ENCODE measurements around the gene HEATR5B.

Gene HEATR5B

GRCh38 chr2:37080266-37080665 is 3.9 kb downstream of the HEATR5B start:
- peaks cover 21 to 23% of the 10 kb centered on the region in 2 donors for H3K36me3 ChIP-seq (ENCODE audit: control insufficient read depth in 1 of 2, insufficient read depth in 2 of 2, low read length in 2 of 2)
- H3K27ac ChIP-seq (ENCODE audit: low read depth, low read length), result no peak overlapping the region

GRCh38 chr2:37070931-37071330 is 13.2 kb downstream of the HEATR5B start:
- Histone ChIP-seq H3K27me3 (ENCODE audit: control insufficient read depth in 1 of 2, insufficient read depth in 2 of 2, low read length in 2 of 2) (no peaks in the 10 kb centered on the region), H3K4me3 (ENCODE audit: low read depth in 1 of 2, low read length in 2 of 2) (no peak overlapping the region), H3K27ac (ENCODE audit: low read depth, low read length) (no peak overlapping the region), H3K36me3 (ENCODE audit: control insufficient read depth in 1 of 2, insufficient read depth in 2 of 2, low read length in 2 of 2) (peaks cover 17 to 64% of the 10 kb centered on the region in 2 donors), H3K9me3 (ENCODE audit: control insufficient read depth in 1 of 2, low read length in 2 of 2) (no peaks in the 10 kb centered on the region), H3K4me1 (ENCODE audit: control insufficient read depth in 1 of 2, insufficient read depth in 2 of 2, low read length in 2 of 2) (no peaks in the 10 kb centered on the region), H3K9ac (ENCODE audit: low read depth in 1 of 2, low read length in 2 of 2) (no peak overlapping the region)

More at GRCh38 chr2:37080266-37080665, 3.9 kb downstream of the HEATR5B start:
- Histone ChIP-seq H3K4me1 (ENCODE audit: control insufficient read depth in 1 of 2, insufficient read depth in 2 of 2, low read length in 2 of 2) (peaks cover 23 to 34% of the 10 kb centered on the region in 2 donors), H3K4me3 (ENCODE audit: low read depth in 1 of 2, low read length in 2 of 2) (no peak overlapping the region), H3K9ac (ENCODE audit: low read depth in 1 of 2, low read length in 2 of 2) (no peak overlapping the region), H3K27me3 (ENCODE audit: control insufficient read depth in 1 of 2, insufficient read depth in 2 of 2, low read length in 2 of 2) (no peaks in the 10 kb centered on the region), H3K9me3 (ENCODE audit: control insufficient read depth in 1 of 2, low read length in 2 of 2) (no peaks in the 10 kb centered on the region)

GRCh38 chr2:37068686-37069085 is 15.5 kb downstream of the HEATR5B start:
- Histone ChIP-seq H3K27ac (ENCODE audit: low read depth, low read length) (no peak overlapping the region), H3K4me1 (ENCODE audit: control insufficient read depth in 1 of 2, insufficient read depth in 2 of 2, low read length in 2 of 2) (no peaks in the 10 kb centered on the region), H3K27me3 (ENCODE audit: control insufficient read depth in 1 of 2, insufficient read depth in 2 of 2, low read length in 2 of 2) (no peaks in the 10 kb centered on the region), H3K9ac (ENCODE audit: low read depth in 1 of 2, low read length in 2 of 2) (no peak overlapping the region), H3K36me3 (ENCODE audit: control insufficient read depth in 1 of 2, insufficient read depth in 2 of 2, low read length in 2 of 2) (peaks cover 15 to 73% of the 10 kb centered on the region in 2 donors), H3K4me3 (ENCODE audit: low read depth in 1 of 2, low read length in 2 of 2) (no peak overlapping the region), H3K9me3 (ENCODE audit: control insufficient read depth in 1 of 2, low read length in 2 of 2) (no peaks in the 10 kb centered on the region)

- Histone ChIP-seq H3K9me3 (ENCODE audit: control insufficient read depth in 1 of 2, low read length in 2 of 2) (no peaks in the 10 kb centered on the region), H3K27ac (ENCODE audit: low read depth, low read length) (no peak overlapping the region), H3K36me3 (ENCODE audit: control insufficient read depth in 1 of 2, insufficient read depth in 2 of 2, low read length in 2 of 2) (peaks cover 42 to 72% of the 10 kb centered on the region in 2 donors), H3K4me3 (ENCODE audit: low read depth in 1 of 2, low read length in 2 of 2) (no peak overlapping the region), H3K4me1 (ENCODE audit: control insufficient read depth in 1 of 2, insufficient read depth in 2 of 2, low read length in 2 of 2) (no peaks in the 10 kb centered on the region), H3K9ac (ENCODE audit: low read depth in 1 of 2, low read length in 2 of 2) (no peak overlapping the region), H3K27me3 (ENCODE audit: control insufficient read depth in 1 of 2, insufficient read depth in 2 of 2, low read length in 2 of 2) (no peaks in the 10 kb centered on the region)
Observed at GRCh38 chr2:37061776-37062175, 22.4 kb downstream of the HEATR5B start.

GRCh38 chr2:37061013-37061711 is 23.0 kb downstream of the HEATR5B start:
- Histone ChIP-seq H3K4me3 (ENCODE audit: low read depth in 1 of 2, low read length in 2 of 2) (no peak overlapping the region), H3K9ac (ENCODE audit: low read depth in 1 of 2, low read length in 2 of 2) (no peak overlapping the region), H3K27ac (ENCODE audit: low read depth, low read length) (no peak overlapping the region), H3K4me1 (ENCODE audit: control insufficient read depth in 1 of 2, insufficient read depth in 2 of 2, low read length in 2 of 2) (no peaks in the 10 kb centered on the region), H3K36me3 (ENCODE audit: control insufficient read depth in 1 of 2, insufficient read depth in 2 of 2, low read length in 2 of 2) (peaks cover 41 to 71% of the 10 kb centered on the region in 2 donors), H3K27me3 (ENCODE audit: control insufficient read depth in 1 of 2, insufficient read depth in 2 of 2, low read length in 2 of 2) (no peaks in the 10 kb centered on the region), H3K9me3 (ENCODE audit: control insufficient read depth in 1 of 2, low read length in 2 of 2) (no peaks in the 10 kb centered on the region)

GRCh38 chr2:37060446-37060845 is 23.7 kb downstream of the HEATR5B start:
- peaks cover 39 to 71% of the 10 kb centered on the region in 2 donors for H3K36me3 ChIP-seq (ENCODE audit: control insufficient read depth in 1 of 2, insufficient read depth in 2 of 2, low read length in 2 of 2)
- H3K4me3 ChIP-seq (ENCODE audit: low read depth in 1 of 2, low read length in 2 of 2), result no peak overlapping the region
- H3K9ac ChIP-seq (ENCODE audit: low read depth in 1 of 2, low read length in 2 of 2), result no peak overlapping the region
- H3K4me1 ChIP-seq (ENCODE audit: control insufficient read depth in 1 of 2, insufficient read depth in 2 of 2, low read length in 2 of 2), result no peaks in the 10 kb centered on the region
- no peaks in the 10 kb centered on the region for H3K9me3 ChIP-seq (ENCODE audit: control insufficient read depth in 1 of 2, low read length in 2 of 2)
- H3K27ac ChIP-seq (ENCODE audit: low read depth, low read length), result no peak overlapping the region
- no peaks in the 10 kb centered on the region for H3K27me3 ChIP-seq (ENCODE audit: control insufficient read depth in 1 of 2, insufficient read depth in 2 of 2, low read length in 2 of 2)

GRCh38 chr2:37059841-37060240 is 24.3 kb downstream of the HEATR5B start:
- Histone ChIP-seq H3K4me1 (ENCODE audit: control insufficient read depth in 1 of 2, insufficient read depth in 2 of 2, low read length in 2 of 2) (no peaks in the 10 kb centered on the region), H3K27ac (ENCODE audit: low read depth, low read length) (no peak overlapping the region), H3K36me3 (ENCODE audit: control insufficient read depth in 1 of 2, insufficient read depth in 2 of 2, low read length in 2 of 2) (peaks cover 43 to 73% of the 10 kb centered on the region in 2 donors), H3K4me3 (ENCODE audit: low read depth in 1 of 2, low read length in 2 of 2) (no peak overlapping the region), H3K27me3 (ENCODE audit: control insufficient read depth in 1 of 2, insufficient read depth in 2 of 2, low read length in 2 of 2) (no peaks in the 10 kb centered on the region), H3K9ac (ENCODE audit: low read depth in 1 of 2, low read length in 2 of 2) (no peak overlapping the region), H3K9me3 (ENCODE audit: control insufficient read depth in 1 of 2, low read length in 2 of 2) (no peaks in the 10 kb centered on the region)

GRCh38 chr2:37052600-37053332 is 31.4 kb downstream of the HEATR5B start:
- Histone ChIP-seq H3K36me3 (ENCODE audit: control insufficient read depth in 1 of 2, insufficient read depth in 2 of 2, low read length in 2 of 2) (peaks cover 25 to 69% of the 10 kb centered on the region in 2 donors), H3K4me3 (ENCODE audit: low read depth in 1 of 2, low read length in 2 of 2) (no peak overlapping the region), H3K4me1 (ENCODE audit: control insufficient read depth in 1 of 2, insufficient read depth in 2 of 2, low read length in 2 of 2) (no peaks in the 10 kb centered on the region), H3K27me3 (ENCODE audit: control insufficient read depth in 1 of 2, insufficient read depth in 2 of 2, low read length in 2 of 2) (no peaks in the 10 kb centered on the region), H3K9ac (ENCODE audit: low read depth in 1 of 2, low read length in 2 of 2) (no peak overlapping the region), H3K27ac (ENCODE audit: low read depth, low read length) (no peak overlapping the region), H3K9me3 (ENCODE audit: control insufficient read depth in 1 of 2, low read length in 2 of 2) (no peaks in the 10 kb centered on the region)

- Histone ChIP-seq H3K27ac (ENCODE audit: low read depth, low read length) (no peak overlapping the region), H3K27me3 (ENCODE audit: control insufficient read depth in 1 of 2, insufficient read depth in 2 of 2, low read length in 2 of 2) (no peaks in the 10 kb centered on the region), H3K36me3 (ENCODE audit: control insufficient read depth in 1 of 2, insufficient read depth in 2 of 2, low read length in 2 of 2) (peaks cover 0 to 33% of the 10 kb centered on the region in 2 donors), H3K9ac (ENCODE audit: low read depth in 1 of 2, low read length in 2 of 2) (no peak overlapping the region), H3K9me3 (ENCODE audit: control insufficient read depth in 1 of 2, low read length in 2 of 2) (no peaks in the 10 kb centered on the region), H3K4me3 (ENCODE audit: low read depth in 1 of 2, low read length in 2 of 2) (no peak overlapping the region), H3K4me1 (ENCODE audit: control insufficient read depth in 1 of 2, insufficient read depth in 2 of 2, low read length in 2 of 2) (peaks cover 0 to 7% of the 10 kb centered on the region in 2 donors)
Observed at GRCh38 chr2:37039580-37039979, 44.6 kb downstream of the HEATR5B start.

GRCh38 chr2:37037771-37038170 is 46.4 kb downstream of the HEATR5B start:
- no peak overlapping the region for H3K27ac ChIP-seq (ENCODE audit: low read depth, low read length)
- H3K4me1 ChIP-seq (ENCODE audit: control insufficient read depth in 1 of 2, insufficient read depth in 2 of 2, low read length in 2 of 2), result peaks cover 0 to 7% of the 10 kb centered on the region in 2 donors
- no peak overlapping the region for H3K9ac ChIP-seq (ENCODE audit: low read depth in 1 of 2, low read length in 2 of 2)
- no peak overlapping the region for H3K4me3 ChIP-seq (ENCODE audit: low read depth in 1 of 2, low read length in 2 of 2)
- H3K36me3 ChIP-seq (ENCODE audit: control insufficient read depth in 1 of 2, insufficient read depth in 2 of 2, low read length in 2 of 2), result peaks cover 0 to 28% of the 10 kb centered on the region in 2 donors
- no peaks in the 10 kb centered on the region for H3K27me3 ChIP-seq (ENCODE audit: control insufficient read depth in 1 of 2, insufficient read depth in 2 of 2, low read length in 2 of 2)
- H3K9me3 ChIP-seq (ENCODE audit: control insufficient read depth in 1 of 2, low read length in 2 of 2), result no peaks in the 10 kb centered on the region

Measured in duodenal mucosa (tissue), 2 donors.